NCI-H82 treated with DMSO at 0.1 percent for 48 hours (cell line): ENCODE measurements around the gene PSMA1.
A peak's percentile ranks its signal among the peaks of the same experiment; 100 is the strongest.
"Not testable (repeated sequence)": the region's sequence is repeated elsewhere in the genome, so short reads cannot be mapped to it uniquely, and the experiment has no call there.

ENCODE experiments used
- DNase-seq: peaks from one replicate; lab custom pipeline; 2025; ENCODE audit not compliant: unreplicated experiment; lab: John Stamatoyannopoulos, UW

The PSMA1 gene

DNA sequence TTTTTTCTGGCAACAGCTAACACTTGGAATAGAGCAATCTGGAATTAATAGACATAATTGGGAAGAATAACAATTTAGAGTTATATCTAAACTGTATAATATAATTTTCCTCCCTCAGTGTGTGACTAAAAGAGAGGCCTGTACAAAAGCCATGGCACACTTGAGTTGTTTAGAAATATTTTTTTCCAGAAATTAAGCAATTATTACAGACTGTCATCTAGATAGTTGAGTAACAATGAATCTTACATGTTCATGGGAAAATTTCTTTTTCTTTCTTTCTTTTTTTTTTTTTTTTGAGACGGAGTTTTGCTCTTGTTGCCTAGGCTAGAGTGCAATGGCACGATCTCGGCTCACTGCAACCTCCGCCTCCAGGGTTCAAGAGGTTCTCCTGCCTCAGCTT is 15.0 kb upstream of the PSMA1 start:
- DNase-seq, result not testable (repeated sequence)

DNA sequence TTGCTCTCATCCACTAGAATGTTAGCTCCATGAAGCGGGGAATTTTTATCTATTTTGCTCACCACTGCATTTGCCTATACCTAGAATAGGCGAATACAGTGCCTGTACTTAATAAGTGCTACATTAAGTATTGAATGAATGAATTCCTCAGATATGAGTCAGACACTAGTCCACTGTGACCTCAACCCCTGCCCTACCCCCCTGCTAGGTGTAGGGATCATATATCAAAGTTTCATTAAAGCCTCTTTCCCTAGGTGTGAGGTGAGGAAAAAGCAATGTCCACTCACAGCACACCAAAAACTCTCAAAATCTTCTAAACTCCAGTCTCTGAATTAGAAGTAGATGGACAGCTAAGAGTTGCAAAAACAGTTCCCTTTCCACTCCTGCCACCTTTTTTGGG is 9.8 kb upstream of the PSMA1 start:
- no peak for DNase-seq

- DNase-seq, result no peak
Observed at GRCh38 chr11:14529321-14529720, 9.1 kb upstream of the PSMA1 start.

GRCh38 chr11:14522801-14523200 is 2.6 kb upstream of the PSMA1 start:
- DNase-seq, result no peak

GRCh38 chr11:14522245-14522644 is 2.1 kb upstream of the PSMA1 start:
- DNase-seq, result no peak

GRCh38 chr11:14520747-14521151 is 563 bp upstream of the PSMA1 start:
- DNase-seq, result no peak

- no peak for DNase-seq
Observed at GRCh38 chr11:14519597-14519916, 629 bp downstream of the PSMA1 start.

DNA sequence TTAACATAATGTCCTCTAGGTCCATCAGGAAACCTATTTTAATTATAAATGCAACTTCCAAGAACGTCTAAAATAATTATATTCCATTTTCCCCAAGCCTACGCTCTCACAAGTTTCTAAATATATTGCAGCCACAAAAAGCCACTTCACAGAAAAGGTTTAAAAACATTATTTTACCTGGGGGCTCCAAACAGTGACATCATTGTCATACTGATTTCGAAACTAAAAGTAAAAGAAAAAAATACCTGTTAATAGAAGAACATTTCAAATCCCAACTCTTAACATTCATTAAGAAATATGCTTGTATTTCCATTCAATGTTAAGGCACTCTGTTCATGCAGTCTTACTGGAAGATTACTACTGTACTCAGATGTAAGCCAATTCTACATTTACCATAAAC is 1.4 kb downstream of the PSMA1 start:
- no peak for DNase-seq

DNA sequence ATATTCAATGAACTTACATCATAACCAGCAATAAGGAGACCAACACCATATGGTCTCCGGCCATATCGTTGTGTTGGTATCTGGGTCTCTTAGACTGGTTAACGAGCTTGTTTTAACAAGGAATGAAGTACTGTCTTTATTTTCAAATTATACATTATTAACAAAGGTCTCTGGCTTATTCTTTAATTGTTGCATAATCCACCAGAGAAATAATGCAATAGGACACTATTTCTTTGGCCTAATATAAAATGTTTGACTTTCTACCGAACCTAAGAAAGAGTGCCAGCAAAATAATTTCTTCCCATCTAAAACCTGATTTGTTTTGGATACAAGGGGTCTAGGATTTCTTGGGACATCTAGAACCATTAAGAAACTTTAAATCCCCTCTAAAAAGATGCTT is 6.4 kb downstream of the PSMA1 start:
- DNase-seq, result no peak

- no peak for DNase-seq
Observed at GRCh38 chr11:14506532-14506931, 13.7 kb downstream of the PSMA1 start.

- DNase-seq, result no peak
Observed at GRCh38 chr11:14503023-14503422, 17.2 kb downstream of the PSMA1 start.

- no peak for DNase-seq
Observed at GRCh38 chr11:14502039-14502438, 18.1 kb downstream of the PSMA1 start.

DNA sequence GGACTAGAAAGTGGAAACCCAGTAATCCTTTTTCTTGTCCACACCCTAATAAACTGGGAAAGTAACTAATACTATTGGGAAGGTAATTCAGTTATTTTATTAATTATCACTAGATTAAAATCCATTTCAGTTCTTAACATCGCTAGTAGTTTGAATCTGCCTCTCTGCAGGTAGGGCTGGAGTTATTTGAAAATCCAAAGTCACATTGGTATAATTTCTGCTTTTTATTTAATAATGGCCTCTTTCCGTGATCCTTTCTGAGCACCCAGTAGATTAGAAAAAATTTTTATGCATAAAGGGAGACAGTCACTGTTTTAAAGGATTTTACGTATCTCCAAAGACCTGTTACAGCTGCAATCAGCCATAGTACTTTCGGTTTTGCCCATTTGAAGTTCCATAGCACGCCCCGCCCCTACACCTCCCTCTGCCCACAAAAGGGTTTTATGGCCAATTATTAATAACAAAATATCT is 20.0 kb downstream of the PSMA1 start:
- no peak for DNase-seq

DNA sequence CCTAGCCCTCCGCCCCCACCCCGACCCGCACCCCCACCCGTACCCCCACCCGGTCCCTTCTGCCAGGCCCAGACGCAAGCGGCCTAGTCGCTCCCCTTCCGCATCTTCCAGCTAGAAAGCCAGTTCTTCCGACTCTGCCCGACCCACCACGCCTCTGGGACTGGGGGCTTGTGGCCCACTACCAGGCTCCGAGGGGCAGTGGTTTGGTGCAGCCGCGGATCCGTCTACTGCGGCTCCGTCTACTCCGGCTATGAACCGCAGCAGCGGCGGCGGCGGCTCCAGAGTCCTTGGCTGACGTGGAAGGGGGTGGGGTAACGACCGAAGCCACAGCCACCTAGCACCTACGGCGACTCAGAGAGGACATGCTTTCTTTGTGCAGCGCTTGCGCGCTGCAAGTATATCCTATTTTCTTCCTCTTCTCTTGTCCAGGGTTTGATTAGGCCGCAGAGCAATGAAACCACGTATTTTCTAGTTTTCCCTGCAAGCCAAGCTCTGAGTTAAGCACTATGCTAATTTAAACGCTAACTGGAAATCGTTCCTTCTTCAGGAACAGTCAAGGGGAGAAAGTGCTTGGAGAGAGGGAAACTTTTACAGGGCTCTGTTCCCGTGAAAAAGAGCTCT is 20.5 kb downstream of the PSMA1 start, which contains the start of gene COPB1:
Gene COPB1, minus strand, starts transcription at position 252 of the 621 bp plus-strand sequence. CDS start 883 bp downstream, outside the sequence.
- peak; percentile 36 for DNase-seq

GRCh38 chr11:14499178-14499559 is 21.0 kb downstream of the PSMA1 start:
- DNase-seq, result no peak

- no peak for DNase-seq
Observed at GRCh38 chr11:14480716-14481115, 39.5 kb downstream of the PSMA1 start.

DNA sequence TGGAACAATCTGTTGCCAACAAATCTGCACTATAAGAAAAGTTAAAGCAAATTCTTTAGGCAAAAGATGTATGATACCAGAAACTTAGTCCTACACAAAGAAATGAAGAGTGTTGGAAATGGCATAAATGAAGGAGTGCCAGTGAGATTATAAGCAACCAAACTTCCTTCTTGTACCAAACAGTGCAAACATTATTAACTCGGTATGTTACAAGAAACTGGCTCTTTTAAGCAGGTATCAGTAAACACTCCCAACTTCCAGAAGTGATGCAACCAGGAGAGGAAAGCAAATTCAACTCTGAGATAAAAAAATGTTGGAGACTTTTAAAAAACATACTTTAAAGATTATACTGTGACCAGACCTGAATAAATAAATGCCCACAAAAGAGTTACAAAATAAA is 49.1 kb downstream of the PSMA1 start:
- DNase-seq, result no peak

DNA sequence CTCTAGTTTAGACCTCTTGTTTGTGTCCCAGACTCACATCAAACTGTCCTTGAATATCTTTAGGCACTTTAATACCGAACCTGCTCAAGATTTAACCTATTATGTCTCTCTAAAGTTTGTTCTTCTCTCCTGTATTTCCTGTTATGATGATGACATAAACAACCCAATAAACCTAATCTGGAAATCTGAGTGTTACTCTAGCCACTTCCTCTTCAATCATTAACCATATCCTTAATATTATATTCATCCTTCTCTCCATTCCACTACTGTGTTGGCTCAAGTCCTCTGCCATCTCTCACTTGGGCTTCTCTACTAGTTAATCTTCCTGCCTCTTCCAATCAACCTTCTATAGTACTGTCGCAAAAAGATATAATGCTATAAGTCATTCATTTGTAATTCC is 56.6 kb downstream of the PSMA1 start:
- DNase-seq, result no peak

DNA sequence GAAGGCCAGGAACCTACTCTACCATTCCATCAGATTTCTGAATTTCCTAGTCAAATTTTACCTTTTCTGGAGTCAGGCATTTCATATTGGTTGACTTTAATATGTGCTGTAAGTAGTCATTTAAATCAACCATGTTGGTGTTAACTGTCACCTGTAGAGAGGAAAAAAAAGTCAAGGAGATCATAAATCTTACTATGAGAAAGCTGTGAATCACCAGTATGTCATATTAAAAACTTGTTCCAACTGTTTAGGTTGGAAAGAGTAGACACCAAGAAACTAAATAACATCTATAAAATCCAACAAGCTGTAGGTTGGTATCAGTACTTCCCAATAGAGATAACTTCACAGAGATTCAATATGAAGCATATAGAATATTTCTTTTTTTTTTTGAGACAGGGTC is 60.0 kb downstream of the PSMA1 start:
- no peak for DNase-seq

GRCh38 chr11:14458377-14458776 is 61.8 kb downstream of the PSMA1 start:
- DNase-seq, result no peak

GRCh38 chr11:14455648-14456430 is 64.3 kb downstream of the PSMA1 start:
- DNase-seq, result no peak
